Right lung (tissue), 5 donors: ENCODE results near the gene GALNT9. TPM values are rescaled to one million over a fixed set of nuclear protein-coding genes. Genes with fewer than 3 reads are reported as not detected.
"Not testable (repeated sequence)": the region's sequence is repeated elsewhere in the genome, so short reads cannot be mapped to it uniquely, and the experiment has no call there.

Experiments
- DNase-seq, 2 donors: peaks; one replicate each; pipeline ENCODE4 v3.0.0-alpha.2; 2013
- polyA plus RNA-seq, 5 donors: library from polyadenylated mRNA; unstranded; fragments of 120-200 nt; gene quantifications; one replicate each; pipeline versions ENCODE4 v1.2.1 to v1.2.3, GENCODE V29; 2013; ENCODE audit warnings: inconsistent platforms in 1 of 5, low replicate concordance in 1 of 5; ENCODE audit not compliant: insufficient read length in 5 of 5, insufficient read depth in 1 of 5

GALNT9 gene
- polyA plus RNA-seq, 5 donors: 1.9 to 4.2 (median 3.0) TPM

- DNase-seq: not testable (repeated sequence)
Observed at GRCh38 chr12:132265822-132266221, 63.6 kb downstream of the GALNT9 start.

- no peak for DNase-seq
Observed at GRCh38 chr12:132265056-132265800, 64.2 kb downstream of the GALNT9 start.

GRCh38 chr12:132264086-132265010 is 65.0 kb downstream of the GALNT9 start:
- no peak for DNase-seq

- no peak for DNase-seq
Observed at GRCh38 chr12:132263451-132264049, 65.8 kb downstream of the GALNT9 start.

- no peak for DNase-seq
Observed at GRCh38 chr12:132263061-132263360, 66.4 kb downstream of the GALNT9 start.

GRCh38 chr12:132262256-132263060 is 66.9 kb downstream of the GALNT9 start:
- no peak for DNase-seq

- no peak for DNase-seq
Observed at GRCh38 chr12:132261328-132262138, 67.9 kb downstream of the GALNT9 start.

- no peak for DNase-seq
Observed at GRCh38 chr12:132260721-132261120, 68.7 kb downstream of the GALNT9 start.

- no peak for DNase-seq
Observed at GRCh38 chr12:132259872-132260695, 69.3 kb downstream of the GALNT9 start.

- DNase-seq: no peak
Observed at GRCh38 chr12:132259364-132259871, 70.0 kb downstream of the GALNT9 start.

- no peak for DNase-seq
Observed at GRCh38 chr12:132258543-132258942, 70.8 kb downstream of the GALNT9 start.

- DNase-seq: no peak
Observed at GRCh38 chr12:132257955-132258490, 71.4 kb downstream of the GALNT9 start.

GRCh38 chr12:132257206-132257954 is 72.0 kb downstream of the GALNT9 start:
- DNase-seq: no peak

- no peak for DNase-seq
Observed at GRCh38 chr12:132256646-132257045, 72.7 kb downstream of the GALNT9 start.

- DNase-seq: no peak
Observed at GRCh38 chr12:132255642-132256041, 73.7 kb downstream of the GALNT9 start.

- DNase-seq: no peak
Observed at GRCh38 chr12:132253698-132254480, 75.5 kb downstream of the GALNT9 start.

GRCh38 chr12:132252981-132253380 is 76.4 kb downstream of the GALNT9 start:
- DNase-seq: not testable (repeated sequence)
